Loucy (cell line): ENCODE results near the gene TPRA1.

ENCODE experiments used
- CTCF ChIP-seq: fragments of 200-600 bp; sonication (generic); conservative IDR thresholded peaks from 2 replicates; pipeline ENCODE4 v1.5.1; 2014; ENCODE audit warnings: mild to moderate bottlenecking, antibody characterized with exemption, low read length
- EZH2phosphoT487 ChIP-seq: fragments of 200-600 bp; IDR thresholded peaks from 2 replicates; pipeline ENCODE4 v1.6.1; 2018; ENCODE audit warnings: antibody characterized with exemption, mild to moderate bottlenecking, moderate library complexity, borderline replicate concordance

DNA sequence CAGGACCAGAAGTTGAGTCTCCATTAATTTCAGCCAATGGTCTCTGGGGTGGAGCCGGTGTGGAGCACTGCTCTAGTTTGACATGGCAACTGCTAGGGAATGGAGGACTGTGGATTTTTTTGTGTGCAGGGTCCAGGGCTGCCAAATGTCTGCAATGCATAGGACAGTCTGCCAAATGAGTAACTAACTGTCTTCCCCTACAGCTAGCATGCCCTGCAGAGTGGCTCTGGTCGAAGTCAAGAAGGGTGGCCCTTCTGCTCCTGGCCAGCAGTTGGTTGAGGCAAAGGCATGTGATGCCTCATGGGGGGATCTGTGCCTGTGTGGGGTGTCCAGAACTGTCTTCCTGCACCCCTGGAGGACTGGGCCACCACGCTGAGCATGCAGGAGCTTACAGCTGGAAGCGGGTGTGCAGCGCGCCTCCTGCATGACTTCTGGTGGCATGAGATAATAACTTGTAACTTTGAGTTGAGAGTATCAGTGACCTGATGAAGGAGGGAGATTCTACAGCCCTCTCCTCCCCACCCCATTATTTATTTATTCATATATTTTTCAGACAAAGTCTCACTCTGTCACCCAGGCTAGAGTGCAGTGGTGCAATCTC is 4.6 kb downstream of the TPRA1 start:
- TF ChIP-seq CTCF (no peak), EZH2phosphoT487 (no peak)
